Measurements from ENCODE around the gene PLA2G3. TPM values are rescaled to one million over a fixed set of nuclear protein-coding genes. Genes with fewer than 3 reads are reported as not detected.

Gene PLA2G3, protein sequence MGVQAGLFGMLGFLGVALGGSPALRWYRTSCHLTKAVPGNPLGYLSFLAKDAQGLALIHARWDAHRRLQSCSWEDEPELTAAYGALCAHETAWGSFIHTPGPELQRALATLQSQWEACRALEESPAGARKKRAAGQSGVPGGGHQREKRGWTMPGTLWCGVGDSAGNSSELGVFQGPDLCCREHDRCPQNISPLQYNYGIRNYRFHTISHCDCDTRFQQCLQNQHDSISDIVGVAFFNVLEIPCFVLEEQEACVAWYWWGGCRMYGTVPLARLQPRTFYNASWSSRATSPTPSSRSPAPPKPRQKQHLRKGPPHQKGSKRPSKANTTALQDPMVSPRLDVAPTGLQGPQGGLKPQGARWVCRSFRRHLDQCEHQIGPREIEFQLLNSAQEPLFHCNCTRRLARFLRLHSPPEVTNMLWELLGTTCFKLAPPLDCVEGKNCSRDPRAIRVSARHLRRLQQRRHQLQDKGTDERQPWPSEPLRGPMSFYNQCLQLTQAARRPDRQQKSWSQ
- under 1 TPM; 0.57 to 0.88 TPM for total RNA-seq

DNA sequence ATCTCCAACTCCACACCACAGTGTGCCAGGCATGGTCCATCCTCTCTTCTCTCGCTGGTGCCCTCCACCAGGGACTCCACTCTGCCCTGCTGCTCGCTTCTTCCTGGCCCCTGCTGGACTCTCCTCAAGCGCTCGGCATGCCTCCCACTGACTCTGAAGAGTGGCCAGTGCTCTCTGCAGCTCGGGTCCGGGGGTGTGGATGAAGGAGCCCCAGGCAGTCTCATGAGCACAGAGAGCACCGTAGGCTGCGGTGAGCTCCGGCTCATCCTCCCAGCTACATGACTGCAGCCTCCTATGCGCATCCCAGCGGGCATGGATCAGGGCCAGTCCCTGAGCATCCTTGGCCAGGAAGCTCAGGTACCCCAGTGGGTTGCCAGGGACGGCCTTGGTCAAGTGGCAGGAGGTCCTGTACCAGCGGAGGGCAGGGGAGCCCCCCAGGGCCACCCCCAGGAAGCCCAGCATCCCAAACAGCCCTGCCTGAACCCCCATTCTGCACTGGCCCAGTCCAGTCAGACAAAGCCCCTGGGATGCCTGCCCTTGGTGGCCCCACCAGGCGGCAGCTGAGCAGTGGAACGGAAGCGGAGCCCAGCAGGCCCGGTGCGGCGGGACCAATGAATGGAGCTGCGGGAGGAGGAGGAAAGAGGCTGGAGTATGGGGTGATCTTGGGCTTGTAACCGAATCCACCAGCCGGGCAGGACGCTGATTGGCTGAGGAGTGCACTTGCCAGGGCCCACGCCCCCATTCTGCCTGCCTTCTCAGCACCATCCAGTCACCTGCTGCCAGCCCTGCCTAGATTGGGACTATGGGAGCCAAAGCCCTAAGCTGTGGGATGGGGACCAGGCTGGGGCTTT lies at the start of gene PLA2G3:
Gene PLA2G3 (minus strand): TSS at position 643 of the 851 bp plus-strand sequence. CDS start 154 bp downstream, at position 489.
- no peak within 1 kb of the TSS for H3K27ac ChIP-seq
- intact Hi-C loops (cut with DNase I) = no loop called here

GRCh38 chr22:31187627-31188026 lies 47.3 kb upstream of the PLA2G3 start:
- H3K27ac ChIP-seq = no peak overlapping the region
- intact Hi-C loops (cut with DNase I) = no loop called here
- no peaks in the 10 kb centered on the region for H3K4me1 ChIP-seq
- no peaks in the 10 kb centered on the region for H3K27me3 ChIP-seq
- DNase-seq = no peak
- H3K36me3 ChIP-seq = no peaks in the 10 kb centered on the region
- H3K4me3 ChIP-seq = no peak overlapping the region
- TF ChIP-seq, protein P1, sequence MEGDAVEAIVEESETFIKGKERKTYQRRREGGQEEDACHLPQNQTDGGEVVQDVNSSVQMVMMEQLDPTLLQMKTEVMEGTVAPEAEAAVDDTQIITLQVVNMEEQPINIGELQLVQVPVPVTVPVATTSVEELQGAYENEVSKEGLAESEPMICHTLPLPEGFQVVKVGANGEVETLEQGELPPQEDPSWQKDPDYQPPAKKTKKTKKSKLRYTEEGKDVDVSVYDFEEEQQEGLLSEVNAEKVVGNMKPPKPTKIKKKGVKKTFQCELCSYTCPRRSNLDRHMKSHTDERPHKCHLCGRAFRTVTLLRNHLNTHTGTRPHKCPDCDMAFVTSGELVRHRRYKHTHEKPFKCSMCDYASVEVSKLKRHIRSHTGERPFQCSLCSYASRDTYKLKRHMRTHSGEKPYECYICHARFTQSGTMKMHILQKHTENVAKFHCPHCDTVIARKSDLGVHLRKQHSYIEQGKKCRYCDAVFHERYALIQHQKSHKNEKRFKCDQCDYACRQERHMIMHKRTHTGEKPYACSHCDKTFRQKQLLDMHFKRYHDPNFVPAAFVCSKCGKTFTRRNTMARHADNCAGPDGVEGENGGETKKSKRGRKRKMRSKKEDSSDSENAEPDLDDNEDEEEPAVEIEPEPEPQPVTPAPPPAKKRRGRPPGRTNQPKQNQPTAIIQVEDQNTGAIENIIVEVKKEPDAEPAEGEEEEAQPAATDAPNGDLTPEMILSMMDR (IDR thresholded peaks at IDR 0.05) = no peak
- H3K9me3 ChIP-seq = no peaks in the 10 kb centered on the region
- no peak overlapping the region for H3K9ac ChIP-seq (ENCODE audit: low read depth in 2 of 2, low read length in 2 of 2)

More for the DNA sequence above, at the start of gene PLA2G3:
- no peaks in the 10 kb centered on the region for H3K9me3 ChIP-seq
- no peak within 1 kb of the TSS for H3K4me3 ChIP-seq
- no peaks in the 10 kb centered on the region for H3K27me3 ChIP-seq
- no peaks in the 10 kb centered on the region for H3K4me1 ChIP-seq
- DNase-seq = peak; percentile 48
- H3K36me3 ChIP-seq = no peaks in the 10 kb centered on the region
- H3K9ac ChIP-seq (ENCODE audit: low read depth in 2 of 2, low read length in 2 of 2) = no peak within 1 kb of the TSS
- TF ChIP-seq, protein P1 (IDR thresholded peaks at IDR 0.05) = no peak

DNA sequence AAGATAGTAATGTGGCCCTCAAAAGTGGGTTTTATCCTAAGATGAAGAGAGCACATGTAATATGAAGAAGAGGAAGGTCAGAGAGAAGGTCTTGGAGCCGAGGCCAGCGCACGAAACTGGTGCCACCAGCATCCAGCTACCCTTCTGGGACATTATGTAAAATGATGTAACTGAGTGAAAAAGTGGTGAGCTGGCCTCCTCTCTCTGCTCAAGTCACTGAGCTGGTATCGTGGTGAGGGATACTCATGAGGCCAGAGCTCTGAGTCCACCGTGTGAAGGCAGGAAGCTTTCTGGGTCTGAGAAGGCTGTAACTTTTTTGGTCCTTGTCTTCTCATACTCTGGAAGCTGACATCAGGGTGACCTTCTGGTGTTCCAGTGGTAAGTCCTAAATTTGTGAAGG lies 44.7 kb upstream of the PLA2G3 start:
- H3K36me3 ChIP-seq = no peaks in the 10 kb centered on the region

DNA sequence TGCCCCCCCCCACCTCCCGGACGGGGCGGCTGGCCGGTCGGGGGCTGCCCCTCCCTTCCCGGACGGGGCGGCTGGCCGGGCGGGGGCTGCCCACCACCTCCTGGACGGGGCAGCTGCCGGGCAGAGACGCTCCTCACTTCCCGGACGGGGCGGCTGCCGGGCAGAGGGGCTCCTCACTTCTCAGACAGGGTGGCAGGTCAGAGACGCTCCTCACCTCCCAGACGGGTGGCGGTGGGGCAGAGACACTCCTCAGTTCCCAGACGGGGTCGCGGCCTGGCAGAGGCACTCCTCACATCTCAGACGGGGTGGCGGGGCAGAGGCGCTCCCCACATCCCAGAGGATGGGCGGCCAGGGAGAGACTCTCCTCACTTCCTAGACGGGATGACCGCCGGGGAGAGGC lies 43.7 kb upstream of the PLA2G3 start:
- intact Hi-C loops (cut with DNase I) = no loop called here
- TF ChIP-seq, protein P1 (IDR thresholded peaks at IDR 0.05) = no peak
- H3K27ac ChIP-seq = no peak overlapping the region
- H3K36me3 ChIP-seq = no peaks in the 10 kb centered on the region
- no peak overlapping the region for H3K9ac ChIP-seq (ENCODE audit: low read depth in 2 of 2, low read length in 2 of 2)
- no peak for DNase-seq
- H3K4me3 ChIP-seq = no peak overlapping the region
- no peaks in the 10 kb centered on the region for H3K9me3 ChIP-seq
- no peaks in the 10 kb centered on the region for H3K4me1 ChIP-seq
- no peaks in the 10 kb centered on the region for H3K27me3 ChIP-seq

More for the DNA sequence above, 44.7 kb upstream of the PLA2G3 start:
- Histone ChIP-seq H3K4me3 (no peak overlapping the region), H3K27me3 (no peaks in the 10 kb centered on the region), H3K4me1 (no peaks in the 10 kb centered on the region), H3K9me3 (no peaks in the 10 kb centered on the region), H3K9ac (ENCODE audit: low read depth in 2 of 2, low read length in 2 of 2) (no peak overlapping the region), H3K27ac (no peak overlapping the region)
- DNase-seq = no peak
- TF ChIP-seq, protein P1 (IDR thresholded peaks at IDR 0.05) = no peak
- intact Hi-C loops (cut with DNase I) = no loop called here

DNA sequence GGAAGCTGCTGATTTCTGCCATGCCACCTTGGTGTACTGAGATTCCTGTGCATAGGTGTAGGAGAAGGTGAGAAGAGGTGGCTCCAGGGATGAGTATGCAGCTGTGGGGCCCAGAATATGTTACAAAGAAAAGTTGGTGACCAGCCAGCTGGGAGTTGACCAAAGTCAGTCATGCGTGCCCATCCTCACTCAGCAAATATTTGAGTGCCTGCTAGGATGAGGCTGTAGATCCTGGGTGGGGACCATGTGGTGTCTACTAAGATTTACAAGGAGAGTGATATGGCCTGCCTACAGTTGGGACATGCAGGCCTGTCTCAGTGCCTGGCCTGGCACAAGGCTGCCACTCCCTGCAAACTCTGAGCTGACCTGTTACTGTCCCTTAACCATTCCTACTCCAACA lies 39.0 kb upstream of the PLA2G3 start:
- H3K4me1 ChIP-seq = no peaks in the 10 kb centered on the region
- no peaks in the 10 kb centered on the region for H3K36me3 ChIP-seq
- no peaks in the 10 kb centered on the region for H3K27me3 ChIP-seq
- DNase-seq = peak; percentile 63
- H3K9me3 ChIP-seq = no peaks in the 10 kb centered on the region
- TF ChIP-seq, protein P1 (IDR thresholded peaks at IDR 0.05) = no peak
- H3K4me3 ChIP-seq = no peak overlapping the region
- peak overlapping the region; percentile 31 for H3K27ac ChIP-seq
- intact Hi-C loops (cut with DNase I) = no loop called here
- no peak overlapping the region for H3K9ac ChIP-seq (ENCODE audit: low read depth in 2 of 2, low read length in 2 of 2)

Measured in colonic mucosa (tissue), 4 donors.